WTC11 (cell line): ENCODE measurements around the gene DNAJC21. TPM values are rescaled to one million over a fixed set of nuclear protein-coding genes. Genes with fewer than 3 reads are reported as not detected.

Source experiments
- ATAC-seq: fragments of 200-7000 bp; cut with Tn5 transposase; 2 replicates; pipeline ENCODE4 v1.10.0; 2021; ENCODE audit warnings: mild to moderate bottlenecking, moderate library complexity
- CTCF ChIA-PET: fragments of 300-600 bp; sonication (Branson Sonifier 250); formaldehyde crosslinking; loops from one replicate; lab custom pipeline; 2021; ENCODE audit warnings: antibody characterized with exemption; lab: Charles Lee
- POLR2A ChIA-PET: fragments of 350-600 bp; sonication (Branson Sonifier 250); formaldehyde crosslinking; loops from one replicate; lab custom pipeline; 2021; ENCODE audit warnings: antibody characterized with exemption; lab: Charles Lee
- DNase-seq: peaks from one replicate; pipeline ENCODE4 v3.0.0; 2021; ENCODE audit warnings: low spot score
- H3K27ac Mint-ChIP-seq: 2 replicates; pipeline ENCODE4 v1.8.0; 2021; ENCODE audit warnings: mixed read lengths
- H3K27me3 Mint-ChIP-seq: 2 replicates; pipeline ENCODE4 v1.8.0; 2021; ENCODE audit warnings: low read depth, mild to moderate bottlenecking, moderate library complexity, mixed read lengths
- H3K36me3 Mint-ChIP-seq: 2 replicates; pipeline ENCODE4 v1.8.0; 2021; ENCODE audit warnings: mixed read lengths
- H3K4me1 Mint-ChIP-seq: 2 replicates; pipeline ENCODE4 v1.8.0; 2022; ENCODE audit warnings: mixed read lengths
- H3K4me3 Mint-ChIP-seq: 2 replicates; pipeline ENCODE4 v1.8.0; 2021; ENCODE audit warnings: mild to moderate bottlenecking, moderate library complexity, mixed read lengths
- H3K9me3 Mint-ChIP-seq: 2 replicates; pipeline ENCODE4 v1.8.0; 2021; ENCODE audit warnings: mixed read lengths
- ELF4 ChIP-seq: sonication (generic); formaldehyde crosslinking; IDR thresholded peaks from 2 replicates; pipeline ENCODE4 v1.8.1; 2022; ENCODE audit warnings: low read depth, mild to moderate bottlenecking, moderate library complexity, missing genetic modification reagents
- ETV6 ChIP-seq: sonication (generic); formaldehyde crosslinking; IDR thresholded peaks from 2 replicates; pipeline ENCODE4 v1.8.1; 2022; ENCODE audit warnings: mild to moderate bottlenecking, missing genetic modification reagents
- FOXJ3 ChIP-seq: sonication (generic); formaldehyde crosslinking; IDR thresholded peaks from 2 replicates; pipeline ENCODE4 v1.9.0; 2021; ENCODE audit warnings: missing genetic modification reagents, mild to moderate bottlenecking, borderline replicate concordance
- HMGA2 ChIP-seq: fragments of 250-450 bp; sonication (Bioruptor Pico); IDR thresholded peaks from 2 replicates; pipeline ENCODE4 v1.4.0; 2021; ENCODE audit warnings: mild to moderate bottlenecking, moderate library complexity
- JUN ChIP-seq: sonication (generic); formaldehyde crosslinking; IDR thresholded peaks from 2 replicates; pipeline ENCODE4 v1.8.0; 2023; ENCODE audit warnings: mild to moderate bottlenecking, missing genetic modification reagents
- MXD4 ChIP-seq: fragments of 250-450 bp; sonication (Bioruptor Pico); IDR thresholded peaks from 2 replicates; pipeline ENCODE4 v1.8.0; 2021; ENCODE audit warnings: mild to moderate bottlenecking, moderate library complexity, borderline replicate concordance
- NFE2L1 ChIP-seq: sonication (generic); formaldehyde crosslinking; IDR thresholded peaks from 2 replicates; pipeline ENCODE4 v1.8.1; 2023; ENCODE audit warnings: missing genetic modification reagents
- OVOL2 ChIP-seq: fragments of 250-450 bp; sonication (Bioruptor Pico); IDR thresholded peaks from 2 replicates; pipeline ENCODE4 v1.9.0; 2021; ENCODE audit warnings: mild to moderate bottlenecking, borderline replicate concordance
- SMAD3 ChIP-seq: sonication (generic); formaldehyde crosslinking; IDR thresholded peaks from 2 replicates; pipeline ENCODE4 v1.8.0; 2022; ENCODE audit warnings: missing genetic modification reagents, mild to moderate bottlenecking, borderline replicate concordance
- ZNF219 ChIP-seq: sonication (generic); formaldehyde crosslinking; IDR thresholded peaks from 2 replicates; pipeline ENCODE4 v1.8.0; 2023; ENCODE audit warnings: missing genetic modification reagents, mild to moderate bottlenecking, borderline replicate concordance
- ZNF232 ChIP-seq: sonication (generic); formaldehyde crosslinking; IDR thresholded peaks from 2 replicates; pipeline ENCODE4 v1.8.0; 2022; ENCODE audit warnings: mild to moderate bottlenecking, missing genetic modification reagents
- ZNF671 ChIP-seq: fragments of 250-450 bp; sonication (Bioruptor Pico); IDR thresholded peaks from 2 replicates; pipeline ENCODE4 v1.8.0; 2021; ENCODE audit warnings: mild to moderate bottlenecking
- total RNA-seq: library from RNA; stranded (reverse); gene quantifications from 3 replicates; pipeline ENCODE4 v1.2.3, GENCODE V29; 2021
- TF ChIP-seq, protein P1 (sequence below): fragments of 250-450 bp; sonication (Bioruptor Pico); conservative IDR thresholded peaks from 2 replicates; pipeline ENCODE4 v1.9.0; 2021; ENCODE audit warnings: mild to moderate bottlenecking
- TF ChIP-seq, protein P2 (sequence below): sonication (generic); formaldehyde crosslinking; IDR thresholded peaks from 2 replicates; pipeline ENCODE4 v1.8.0; 2022; ENCODE audit warnings: mild to moderate bottlenecking, missing genetic modification reagents
- TF ChIP-seq, protein P3 (sequence below): sonication (generic); formaldehyde crosslinking; IDR thresholded peaks from 2 replicates; pipeline ENCODE4 v1.8.0; 2022; ENCODE audit warnings: missing genetic modification reagents
- TF ChIP-seq, protein P4 (sequence below): sonication (generic); formaldehyde crosslinking; IDR thresholded peaks from 2 replicates; pipeline ENCODE4 v1.8.1; 2023; ENCODE audit warnings: mild to moderate bottlenecking, moderate library complexity, missing genetic modification reagents
- TF ChIP-seq, protein P5 (sequence below): sonication (generic); formaldehyde crosslinking; IDR thresholded peaks from 2 replicates; pipeline ENCODE4 v1.8.1; 2023; ENCODE audit warnings: mild to moderate bottlenecking, missing genetic modification reagents, borderline replicate concordance
- TF ChIP-seq, protein P6 (sequence below): fragments of 250-450 bp; sonication (Bioruptor Pico); IDR thresholded peaks from 2 replicates; pipeline ENCODE4 v1.9.0; 2021; ENCODE audit warnings: moderate library complexity, mild to moderate bottlenecking, inconsistent platforms, borderline replicate concordance
- TF ChIP-seq, protein P7 (sequence below): sonication (generic); formaldehyde crosslinking; IDR thresholded peaks from 2 replicates; pipeline ENCODE4 v1.8.1; 2022; ENCODE audit warnings: mild to moderate bottlenecking, missing genetic modification reagents, moderate library complexity, borderline replicate concordance
- TF ChIP-seq, protein P8 (sequence below): fragments of 200-600 bp; IDR thresholded peaks from 2 replicates; pipeline ENCODE4 v1.8.0; 2022; ENCODE audit warnings: antibody characterized with exemption

Gene DNAJC21
- total RNA-seq, 1 experiment from 2014 or later: 62.5 TPM

DNA sequence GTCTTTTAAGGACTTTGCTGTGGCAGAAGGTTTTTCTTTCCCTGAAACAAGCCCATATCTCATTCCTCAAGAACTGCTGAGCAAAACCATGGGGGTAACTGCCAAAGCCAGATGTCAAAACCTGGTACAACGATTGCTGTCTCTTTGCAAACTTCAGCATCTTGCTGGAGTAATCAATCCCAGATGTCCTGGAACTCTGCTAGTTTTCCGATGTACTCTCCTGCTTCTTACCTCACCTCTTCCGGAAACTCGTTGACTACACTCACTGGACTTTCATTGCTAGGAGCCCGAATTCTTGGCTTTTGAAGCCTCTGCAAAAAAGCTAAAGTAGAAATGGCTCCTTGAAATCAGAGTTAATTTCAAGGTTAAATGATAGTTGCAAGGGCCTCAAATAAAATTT, 37.4 kb upstream of the DNAJC21 start (continued):
- TF ChIP-seq FOXJ3 (CRISPR knock-in tag) (no peak), HMGA2 (CRISPR knock-in tag) (no peak), NFE2L1 (CRISPR knock-in tag) (no peak), MXD4 (CRISPR knock-in tag) (no peak), SMAD3 (CRISPR knock-in tag) (no peak), ELF4 (CRISPR knock-in tag) (no peak), JUN (no peak), OVOL2 (CRISPR knock-in tag) (no peak), ZNF232 (CRISPR knock-in tag) (no peak)
- TF ChIP-seq, protein P1, sequence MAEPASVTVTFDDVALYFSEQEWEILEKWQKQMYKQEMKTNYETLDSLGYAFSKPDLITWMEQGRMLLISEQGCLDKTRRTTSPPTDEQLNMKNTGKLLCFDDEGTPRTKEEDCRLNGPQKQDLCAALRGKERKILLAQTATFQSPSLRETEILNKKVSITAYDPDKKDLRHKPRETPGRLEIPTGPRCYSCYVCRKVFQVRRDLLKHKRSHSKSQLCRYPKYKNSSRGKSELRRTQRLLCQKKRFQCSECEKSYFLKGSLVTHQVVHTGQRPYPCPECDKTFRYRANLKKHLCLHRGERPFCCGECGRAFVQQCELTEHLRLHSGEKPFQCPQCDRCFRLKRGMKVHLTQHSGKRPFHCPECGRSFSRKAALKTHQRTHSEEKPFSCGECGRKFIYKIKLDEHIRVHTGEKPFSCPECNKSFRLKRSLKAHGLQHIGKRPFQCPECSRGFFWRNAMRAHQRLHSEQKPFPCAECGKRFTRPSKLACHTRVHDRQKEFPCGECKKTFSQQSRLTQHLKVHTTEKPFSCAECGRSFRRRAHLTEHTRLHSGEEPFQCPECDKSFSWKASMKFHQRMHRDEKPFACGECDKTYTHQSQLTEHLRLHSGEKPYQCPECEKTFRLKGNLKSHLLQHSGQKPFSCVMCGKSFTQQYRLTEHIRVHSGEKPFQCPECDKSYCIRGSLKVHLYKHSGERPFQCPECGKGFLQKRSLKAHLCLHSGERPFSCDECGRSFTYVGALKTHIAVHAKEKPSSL (CRISPR knock-in tag): no peak
- TF ChIP-seq, protein P2, sequence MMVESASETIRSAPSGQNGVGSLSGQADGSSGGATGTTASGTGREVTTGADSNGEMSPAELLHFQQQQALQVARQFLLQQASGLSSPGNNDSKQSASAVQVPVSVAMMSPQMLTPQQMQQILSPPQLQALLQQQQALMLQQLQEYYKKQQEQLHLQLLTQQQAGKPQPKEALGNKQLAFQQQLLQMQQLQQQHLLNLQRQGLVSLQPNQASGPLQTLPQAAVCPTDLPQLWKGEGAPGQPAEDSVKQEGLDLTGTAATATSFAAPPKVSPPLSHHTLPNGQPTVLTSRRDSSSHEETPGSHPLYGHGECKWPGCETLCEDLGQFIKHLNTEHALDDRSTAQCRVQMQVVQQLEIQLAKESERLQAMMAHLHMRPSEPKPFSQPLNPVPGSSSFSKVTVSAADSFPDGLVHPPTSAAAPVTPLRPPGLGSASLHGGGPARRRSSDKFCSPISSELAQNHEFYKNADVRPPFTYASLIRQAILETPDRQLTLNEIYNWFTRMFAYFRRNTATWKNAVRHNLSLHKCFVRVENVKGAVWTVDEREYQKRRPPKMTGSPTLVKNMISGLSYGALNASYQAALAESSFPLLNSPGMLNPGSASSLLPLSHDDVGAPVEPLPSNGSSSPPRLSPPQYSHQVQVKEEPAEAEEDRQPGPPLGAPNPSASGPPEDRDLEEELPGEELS: no peak
- TF ChIP-seq, protein P3, sequence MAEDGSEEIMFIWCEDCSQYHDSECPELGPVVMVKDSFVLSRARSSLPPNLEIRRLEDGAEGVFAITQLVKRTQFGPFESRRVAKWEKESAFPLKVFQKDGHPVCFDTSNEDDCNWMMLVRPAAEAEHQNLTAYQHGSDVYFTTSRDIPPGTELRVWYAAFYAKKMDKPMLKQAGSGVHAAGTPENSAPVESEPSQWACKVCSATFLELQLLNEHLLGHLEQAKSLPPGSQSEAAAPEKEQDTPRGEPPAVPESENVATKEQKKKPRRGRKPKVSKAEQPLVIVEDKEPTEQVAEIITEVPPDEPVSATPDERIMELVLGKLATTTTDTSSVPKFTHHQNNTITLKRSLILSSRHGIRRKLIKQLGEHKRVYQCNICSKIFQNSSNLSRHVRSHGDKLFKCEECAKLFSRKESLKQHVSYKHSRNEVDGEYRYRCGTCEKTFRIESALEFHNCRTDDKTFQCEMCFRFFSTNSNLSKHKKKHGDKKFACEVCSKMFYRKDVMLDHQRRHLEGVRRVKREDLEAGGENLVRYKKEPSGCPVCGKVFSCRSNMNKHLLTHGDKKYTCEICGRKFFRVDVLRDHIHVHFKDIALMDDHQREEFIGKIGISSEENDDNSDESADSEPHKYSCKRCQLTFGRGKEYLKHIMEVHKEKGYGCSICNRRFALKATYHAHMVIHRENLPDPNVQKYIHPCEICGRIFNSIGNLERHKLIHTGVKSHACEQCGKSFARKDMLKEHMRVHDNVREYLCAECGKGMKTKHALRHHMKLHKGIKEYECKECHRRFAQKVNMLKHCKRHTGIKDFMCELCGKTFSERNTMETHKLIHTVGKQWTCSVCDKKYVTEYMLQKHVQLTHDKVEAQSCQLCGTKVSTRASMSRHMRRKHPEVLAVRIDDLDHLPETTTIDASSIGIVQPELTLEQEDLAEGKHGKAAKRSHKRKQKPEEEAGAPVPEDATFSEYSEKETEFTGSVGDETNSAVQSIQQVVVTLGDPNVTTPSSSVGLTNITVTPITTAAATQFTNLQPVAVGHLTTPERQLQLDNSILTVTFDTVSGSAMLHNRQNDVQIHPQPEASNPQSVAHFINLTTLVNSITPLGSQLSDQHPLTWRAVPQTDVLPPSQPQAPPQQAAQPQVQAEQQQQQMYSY (CRISPR knock-in tag): no peak

DNA sequence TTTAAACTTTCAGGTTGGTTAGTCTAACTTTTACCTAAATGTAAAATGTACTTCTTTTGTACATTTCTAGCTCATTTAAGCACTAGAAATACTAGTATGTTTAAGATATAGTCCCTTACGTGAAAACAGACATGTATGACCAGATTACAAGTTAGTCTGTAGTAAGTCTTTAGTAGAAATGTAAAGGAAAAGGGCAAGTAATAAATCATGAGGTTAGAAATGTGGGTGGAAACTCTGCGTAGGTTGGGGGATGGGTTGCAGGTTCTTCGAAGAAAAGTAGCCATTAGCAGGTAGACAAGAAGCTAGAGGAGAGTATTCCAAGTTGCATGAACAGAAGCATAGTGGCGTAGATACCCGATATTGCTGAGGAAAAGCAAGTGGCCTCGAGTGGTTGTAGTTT, 36.9 kb upstream of the DNAJC21 start:
- H3K9me3 Mint-ChIP-seq: no peaks in the 10 kb centered on the region
- POLR2A ChIA-PET: no interaction called here
- CTCF ChIA-PET: no interaction called here
- ATAC-seq: no peak
- no peaks in the 10 kb centered on the region for H3K27me3 Mint-ChIP-seq
- no peak overlapping the region for H3K4me3 Mint-ChIP-seq
- H3K36me3 Mint-ChIP-seq: no peaks in the 10 kb centered on the region
- no peak for DNase-seq
- H3K27ac Mint-ChIP-seq: no peak overlapping the region
- H3K4me1 Mint-ChIP-seq: peaks cover 8% of the 10 kb centered on the region
- TF ChIP-seq, protein P4, sequence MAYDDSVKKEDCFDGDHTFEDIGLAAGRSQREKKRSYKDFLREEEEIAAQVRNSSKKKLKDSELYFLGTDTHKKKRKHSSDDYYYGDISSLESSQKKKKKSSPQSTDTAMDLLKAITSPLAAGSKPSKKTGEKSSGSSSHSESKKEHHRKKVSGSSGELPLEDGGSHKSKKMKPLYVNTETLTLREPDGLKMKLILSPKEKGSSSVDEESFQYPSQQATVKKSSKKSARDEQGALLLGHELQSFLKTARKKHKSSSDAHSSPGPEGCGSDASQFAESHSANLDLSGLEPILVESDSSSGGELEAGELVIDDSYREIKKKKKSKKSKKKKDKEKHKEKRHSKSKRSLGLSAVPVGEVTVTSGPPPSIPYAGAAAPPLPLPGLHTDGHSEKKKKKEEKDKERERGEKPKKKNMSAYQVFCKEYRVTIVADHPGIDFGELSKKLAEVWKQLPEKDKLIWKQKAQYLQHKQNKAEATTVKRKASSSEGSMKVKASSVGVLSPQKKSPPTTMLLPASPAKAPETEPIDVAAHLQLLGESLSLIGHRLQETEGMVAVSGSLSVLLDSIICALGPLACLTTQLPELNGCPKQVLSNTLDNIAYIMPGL (CRISPR knock-in tag): no peak
- TF ChIP-seq, protein P5, sequence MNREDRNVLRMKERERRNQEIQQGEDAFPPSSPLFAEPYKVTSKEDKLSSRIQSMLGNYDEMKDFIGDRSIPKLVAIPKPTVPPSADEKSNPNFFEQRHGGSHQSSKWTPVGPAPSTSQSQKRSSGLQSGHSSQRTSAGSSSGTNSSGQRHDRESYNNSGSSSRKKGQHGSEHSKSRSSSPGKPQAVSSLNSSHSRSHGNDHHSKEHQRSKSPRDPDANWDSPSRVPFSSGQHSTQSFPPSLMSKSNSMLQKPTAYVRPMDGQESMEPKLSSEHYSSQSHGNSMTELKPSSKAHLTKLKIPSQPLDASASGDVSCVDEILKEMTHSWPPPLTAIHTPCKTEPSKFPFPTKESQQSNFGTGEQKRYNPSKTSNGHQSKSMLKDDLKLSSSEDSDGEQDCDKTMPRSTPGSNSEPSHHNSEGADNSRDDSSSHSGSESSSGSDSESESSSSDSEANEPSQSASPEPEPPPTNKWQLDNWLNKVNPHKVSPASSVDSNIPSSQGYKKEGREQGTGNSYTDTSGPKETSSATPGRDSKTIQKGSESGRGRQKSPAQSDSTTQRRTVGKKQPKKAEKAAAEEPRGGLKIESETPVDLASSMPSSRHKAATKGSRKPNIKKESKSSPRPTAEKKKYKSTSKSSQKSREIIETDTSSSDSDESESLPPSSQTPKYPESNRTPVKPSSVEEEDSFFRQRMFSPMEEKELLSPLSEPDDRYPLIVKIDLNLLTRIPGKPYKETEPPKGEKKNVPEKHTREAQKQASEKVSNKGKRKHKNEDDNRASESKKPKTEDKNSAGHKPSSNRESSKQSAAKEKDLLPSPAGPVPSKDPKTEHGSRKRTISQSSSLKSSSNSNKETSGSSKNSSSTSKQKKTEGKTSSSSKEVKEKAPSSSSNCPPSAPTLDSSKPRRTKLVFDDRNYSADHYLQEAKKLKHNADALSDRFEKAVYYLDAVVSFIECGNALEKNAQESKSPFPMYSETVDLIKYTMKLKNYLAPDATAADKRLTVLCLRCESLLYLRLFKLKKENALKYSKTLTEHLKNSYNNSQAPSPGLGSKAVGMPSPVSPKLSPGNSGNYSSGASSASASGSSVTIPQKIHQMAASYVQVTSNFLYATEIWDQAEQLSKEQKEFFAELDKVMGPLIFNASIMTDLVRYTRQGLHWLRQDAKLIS (CRISPR knock-in tag): no peak
- no peak for TF ChIP-seq ZNF671
- TF ChIP-seq, protein P6, sequence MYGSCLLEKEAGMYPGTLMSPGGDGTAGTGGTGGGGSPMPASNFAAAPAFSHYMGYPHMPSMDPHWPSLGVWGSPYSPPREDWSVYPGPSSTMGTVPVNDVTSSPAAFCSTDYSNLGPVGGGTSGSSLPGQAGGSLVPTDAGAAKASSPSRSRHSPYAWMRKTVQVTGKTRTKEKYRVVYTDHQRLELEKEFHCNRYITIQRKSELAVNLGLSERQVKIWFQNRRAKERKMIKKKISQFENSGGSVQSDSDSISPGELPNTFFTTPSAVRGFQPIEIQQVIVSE: no peak
- TF ChIP-seq, protein P7, sequence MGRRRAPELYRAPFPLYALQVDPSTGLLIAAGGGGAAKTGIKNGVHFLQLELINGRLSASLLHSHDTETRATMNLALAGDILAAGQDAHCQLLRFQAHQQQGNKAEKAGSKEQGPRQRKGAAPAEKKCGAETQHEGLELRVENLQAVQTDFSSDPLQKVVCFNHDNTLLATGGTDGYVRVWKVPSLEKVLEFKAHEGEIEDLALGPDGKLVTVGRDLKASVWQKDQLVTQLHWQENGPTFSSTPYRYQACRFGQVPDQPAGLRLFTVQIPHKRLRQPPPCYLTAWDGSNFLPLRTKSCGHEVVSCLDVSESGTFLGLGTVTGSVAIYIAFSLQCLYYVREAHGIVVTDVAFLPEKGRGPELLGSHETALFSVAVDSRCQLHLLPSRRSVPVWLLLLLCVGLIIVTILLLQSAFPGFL (CRISPR knock-in tag): no peak
- no peak for TF ChIP-seq ETV6 (CRISPR knock-in tag)
- TF ChIP-seq, protein P8, sequence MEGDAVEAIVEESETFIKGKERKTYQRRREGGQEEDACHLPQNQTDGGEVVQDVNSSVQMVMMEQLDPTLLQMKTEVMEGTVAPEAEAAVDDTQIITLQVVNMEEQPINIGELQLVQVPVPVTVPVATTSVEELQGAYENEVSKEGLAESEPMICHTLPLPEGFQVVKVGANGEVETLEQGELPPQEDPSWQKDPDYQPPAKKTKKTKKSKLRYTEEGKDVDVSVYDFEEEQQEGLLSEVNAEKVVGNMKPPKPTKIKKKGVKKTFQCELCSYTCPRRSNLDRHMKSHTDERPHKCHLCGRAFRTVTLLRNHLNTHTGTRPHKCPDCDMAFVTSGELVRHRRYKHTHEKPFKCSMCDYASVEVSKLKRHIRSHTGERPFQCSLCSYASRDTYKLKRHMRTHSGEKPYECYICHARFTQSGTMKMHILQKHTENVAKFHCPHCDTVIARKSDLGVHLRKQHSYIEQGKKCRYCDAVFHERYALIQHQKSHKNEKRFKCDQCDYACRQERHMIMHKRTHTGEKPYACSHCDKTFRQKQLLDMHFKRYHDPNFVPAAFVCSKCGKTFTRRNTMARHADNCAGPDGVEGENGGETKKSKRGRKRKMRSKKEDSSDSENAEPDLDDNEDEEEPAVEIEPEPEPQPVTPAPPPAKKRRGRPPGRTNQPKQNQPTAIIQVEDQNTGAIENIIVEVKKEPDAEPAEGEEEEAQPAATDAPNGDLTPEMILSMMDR: no peak
- TF ChIP-seq ZNF219: no peak
